Stimulated activated CD4-positive, alpha-beta T cell treated with anti-CD3 and anti-CD28 coated beads, Interleukin-1b, Interleukin-23, amount 100 ng/mL, for 48 hours (primary cell): ENCODE results near the gene PLCD3.

ENCODE experiments used
- DNase-seq: peaks from one replicate; pipeline ENCODE4 v3.0.0-alpha.2; 2020

Gene PLCD3

DNA sequence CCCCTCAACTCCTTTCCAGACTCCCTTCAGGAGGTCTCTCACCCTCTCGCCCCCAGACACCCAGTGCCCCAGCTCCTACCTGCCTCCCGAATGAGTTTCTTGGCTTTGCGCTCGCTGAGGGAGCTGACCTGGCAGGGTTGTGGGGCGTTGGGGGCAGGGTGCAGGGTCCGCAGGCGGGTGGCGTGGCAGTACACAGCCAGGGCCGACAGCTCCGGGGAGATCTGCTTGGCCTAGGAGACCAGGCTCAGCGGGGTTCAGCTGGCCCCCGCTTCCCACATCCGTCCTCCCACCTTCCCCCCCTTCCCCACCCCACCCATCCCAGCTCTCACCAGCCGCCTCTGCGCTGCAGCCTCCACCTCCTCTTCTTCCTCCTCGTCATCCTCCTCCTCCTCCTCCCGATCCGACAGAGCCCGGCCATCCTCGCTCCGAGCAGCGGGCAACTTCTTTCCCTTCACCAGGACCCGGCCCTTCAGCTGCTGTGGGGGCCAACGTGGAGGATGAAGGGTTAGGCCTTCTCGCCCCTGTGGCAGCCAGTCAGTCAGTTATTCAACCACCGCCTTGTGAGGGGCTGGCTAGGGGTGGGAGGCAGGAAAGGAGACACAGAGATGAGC, 17.2 kb downstream of the PLCD3 start:
- no peak for DNase-seq

DNA sequence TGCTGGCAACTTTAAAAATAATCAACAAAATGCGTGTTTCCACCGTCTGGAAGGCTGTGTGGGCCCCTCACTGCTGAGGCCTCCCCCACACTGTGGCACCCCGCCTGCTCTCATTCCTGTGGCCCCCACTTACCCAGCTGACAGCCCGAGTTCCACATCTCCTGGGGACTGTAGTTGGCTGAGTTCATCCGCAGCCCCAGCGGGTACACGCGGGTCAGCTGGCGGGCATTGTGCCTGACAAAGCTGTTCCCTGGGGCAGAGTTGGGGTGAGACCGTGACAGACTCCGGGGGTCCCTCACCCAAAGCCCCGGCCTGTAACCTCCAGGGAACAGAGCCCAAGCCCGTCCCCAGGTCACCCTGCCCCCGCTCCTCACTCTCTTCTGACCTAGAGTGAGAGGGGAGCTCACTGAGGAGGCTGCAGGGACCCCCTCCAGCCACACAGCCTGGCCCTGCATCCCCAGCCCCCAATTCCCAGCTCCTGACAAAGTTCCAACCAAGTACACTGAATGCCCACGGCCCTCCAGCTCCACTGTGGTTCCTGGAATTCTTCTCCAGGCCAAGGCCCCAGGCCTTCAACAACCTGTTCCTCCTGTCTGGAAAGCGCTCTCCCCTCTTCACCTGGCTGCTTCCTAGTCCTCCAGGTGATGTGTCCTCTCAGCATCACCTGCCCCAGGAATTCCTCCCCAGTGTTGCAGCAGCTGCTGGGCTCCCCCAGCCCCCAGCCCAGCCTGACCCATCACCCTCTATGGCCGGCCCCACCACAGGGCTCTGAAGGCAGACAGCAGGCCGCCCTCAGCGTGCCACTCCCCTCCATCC, 18.0 kb downstream of the PLCD3 start:
- no peak for DNase-seq

DNA sequence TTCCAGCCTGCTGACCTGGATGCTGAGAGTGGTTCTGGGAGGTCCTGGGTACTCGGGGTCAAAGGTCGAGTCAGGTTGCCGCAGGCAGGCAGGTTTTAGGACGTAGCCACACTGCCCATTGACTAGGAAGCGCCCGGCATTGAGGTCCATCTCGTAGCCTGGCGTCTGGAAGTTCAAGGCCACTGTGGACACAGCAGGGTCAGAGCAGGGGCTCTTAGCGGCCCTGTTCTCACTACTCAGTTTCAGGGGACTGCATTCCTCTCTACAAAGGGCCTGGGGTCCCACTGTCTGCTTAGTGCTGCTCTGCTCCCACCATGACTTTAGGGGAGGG, 18.9 kb downstream of the PLCD3 start:
- DNase-seq = no peak

DNA sequence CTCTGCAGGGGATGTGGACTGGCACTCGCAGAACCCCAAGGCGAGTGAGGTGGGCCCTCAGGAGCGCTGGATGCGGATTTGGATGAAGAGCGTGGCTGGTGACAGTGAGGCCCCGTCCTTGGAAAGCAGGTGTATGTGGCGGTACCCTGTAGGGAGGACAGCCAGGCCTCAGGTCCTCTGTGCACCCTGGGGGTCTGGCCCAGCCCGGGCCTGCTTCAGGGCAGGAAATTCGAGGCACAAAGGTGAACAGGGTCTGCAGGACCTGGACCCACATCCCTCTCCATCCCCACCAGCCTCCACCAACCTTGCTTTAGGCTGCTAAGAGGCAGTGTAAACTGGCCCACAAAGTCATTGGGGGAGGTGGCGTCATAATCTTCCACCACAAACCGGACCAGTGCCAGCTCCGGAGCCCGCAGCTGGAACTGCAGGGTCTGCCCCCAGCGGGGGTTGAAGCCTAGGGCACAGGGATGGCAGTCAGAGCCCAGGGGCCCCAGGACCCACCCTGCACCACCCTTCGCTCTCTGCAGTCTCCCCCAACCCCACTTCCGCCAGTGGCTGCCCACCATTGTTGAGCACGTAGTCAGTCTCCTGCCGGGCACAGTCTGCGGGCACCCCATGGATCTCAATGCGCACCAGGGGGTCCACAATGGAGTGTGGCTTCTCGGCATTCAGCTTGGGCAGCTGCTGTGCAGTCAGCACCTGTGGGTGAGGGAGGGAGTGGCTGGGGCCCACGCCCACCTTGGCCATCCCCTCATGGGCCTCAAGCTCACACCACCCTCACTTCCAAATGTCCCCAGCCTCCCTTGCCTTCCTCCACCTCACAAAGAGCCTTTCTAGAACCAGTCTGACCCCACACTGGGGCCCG, 19.5 kb downstream of the PLCD3 start:
- DNase-seq = no peak

DNA sequence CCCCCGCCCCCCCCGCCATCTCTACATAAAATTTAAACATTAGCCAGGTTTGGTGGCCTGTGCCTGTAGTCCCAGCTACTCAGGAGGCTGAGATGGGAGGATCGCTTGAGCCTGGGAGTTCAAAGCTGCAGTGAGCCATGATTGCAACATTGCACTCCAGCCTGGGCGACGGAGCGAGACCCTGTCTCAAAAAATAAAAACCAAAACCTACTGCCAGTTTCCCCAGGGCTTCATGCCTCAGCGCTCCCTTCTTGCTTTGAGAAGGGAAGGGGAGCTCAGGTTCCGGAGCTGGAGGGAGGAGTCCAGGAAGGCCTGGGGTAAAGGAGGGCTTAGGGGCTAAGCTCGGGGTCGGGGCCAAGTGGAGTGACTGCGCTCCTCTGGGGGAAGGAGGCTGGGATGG, 20.5 kb downstream of the PLCD3 start:
- DNase-seq = no peak

DNA sequence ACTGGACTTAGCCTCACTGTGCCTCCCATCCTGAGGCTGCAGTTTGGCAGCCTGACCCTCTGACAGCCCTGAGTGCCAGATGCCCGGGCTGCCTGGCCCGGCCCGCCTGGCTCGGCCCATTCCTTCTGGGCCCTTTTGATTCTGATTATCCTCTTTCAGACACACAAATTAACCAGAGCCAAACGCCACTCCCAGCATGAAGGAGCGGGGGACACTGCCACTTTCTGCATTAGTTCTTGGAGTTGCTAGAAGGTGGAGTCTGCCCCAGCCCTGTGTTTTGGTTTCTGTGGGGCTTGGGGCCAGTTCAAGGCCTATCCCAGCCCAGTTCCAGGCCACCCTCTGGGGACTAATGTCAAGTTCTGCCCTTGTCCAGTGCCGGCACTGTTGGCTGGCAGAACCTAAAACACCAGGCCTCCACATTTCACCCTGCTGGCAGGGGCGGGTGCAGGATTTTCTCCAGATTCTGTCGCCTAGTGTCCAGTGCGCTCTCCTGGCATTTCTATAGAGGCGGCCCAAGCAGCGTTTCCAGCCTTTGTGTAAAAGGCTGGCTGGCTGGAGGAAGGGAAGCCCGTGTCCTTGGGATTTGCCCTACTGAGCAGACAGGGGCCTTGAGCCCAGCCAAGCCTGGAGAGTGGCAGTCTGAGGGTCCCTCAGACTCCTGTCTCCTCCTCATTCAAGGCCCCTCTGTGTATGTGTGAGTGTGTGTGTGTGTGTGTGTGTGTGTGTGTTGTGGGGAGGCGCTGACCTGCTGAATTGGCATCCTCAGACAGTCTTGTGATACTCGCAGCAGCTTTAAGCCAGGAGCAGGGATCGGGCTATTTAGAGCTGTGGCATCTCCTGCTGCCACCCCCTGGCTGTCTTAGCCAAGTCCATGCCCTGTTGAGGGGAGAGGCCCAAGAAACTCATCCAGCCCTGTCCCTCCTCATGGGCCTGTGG, 21.4 kb downstream of the PLCD3 start:
- DNase-seq = no peak

DNA sequence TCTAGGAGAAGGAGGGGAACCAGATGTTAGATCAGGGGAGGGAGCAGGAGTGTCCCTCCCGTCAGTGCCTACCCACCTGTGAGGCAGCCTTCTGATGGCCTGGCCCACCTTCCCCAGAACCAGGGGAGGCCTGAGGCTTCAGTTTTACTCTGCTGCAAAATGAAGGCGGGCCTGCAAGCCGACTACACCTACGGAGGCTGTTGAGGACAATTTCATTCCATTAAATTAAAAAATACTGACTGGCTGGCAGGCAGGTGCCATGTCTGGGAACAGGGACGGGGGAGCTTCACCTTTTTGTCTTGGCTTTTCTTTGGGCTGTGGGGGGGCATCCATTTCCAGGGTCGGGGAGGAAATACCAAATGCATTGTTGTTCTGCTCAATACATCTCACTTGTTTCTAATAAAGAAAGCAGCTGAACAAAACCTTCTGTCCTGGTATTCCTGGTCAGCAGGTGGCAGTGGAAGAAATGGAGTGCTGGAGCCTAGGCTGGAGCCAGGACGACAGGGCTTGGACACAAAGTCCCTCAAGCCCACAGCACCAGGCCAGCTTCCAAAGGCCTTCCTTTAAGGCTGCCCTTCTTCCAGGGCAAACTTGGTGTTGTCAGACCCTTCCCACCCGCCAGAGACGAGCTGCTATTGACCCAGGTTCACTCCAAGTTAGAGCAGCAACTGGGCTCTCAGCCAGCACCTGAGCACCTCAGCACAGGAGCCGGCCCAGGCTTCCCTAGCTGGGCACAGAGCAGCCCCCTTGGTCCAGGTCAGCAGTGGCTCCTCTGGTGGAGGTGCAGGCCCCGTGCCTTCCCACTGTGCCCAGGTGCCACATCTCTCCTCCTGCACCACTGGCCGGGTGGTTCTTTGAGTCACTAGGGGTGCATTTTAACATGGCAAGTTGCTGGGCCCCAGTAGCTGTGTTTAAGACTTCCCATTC, 23.5 kb downstream of the PLCD3 start:
- DNase-seq = no peak

DNA sequence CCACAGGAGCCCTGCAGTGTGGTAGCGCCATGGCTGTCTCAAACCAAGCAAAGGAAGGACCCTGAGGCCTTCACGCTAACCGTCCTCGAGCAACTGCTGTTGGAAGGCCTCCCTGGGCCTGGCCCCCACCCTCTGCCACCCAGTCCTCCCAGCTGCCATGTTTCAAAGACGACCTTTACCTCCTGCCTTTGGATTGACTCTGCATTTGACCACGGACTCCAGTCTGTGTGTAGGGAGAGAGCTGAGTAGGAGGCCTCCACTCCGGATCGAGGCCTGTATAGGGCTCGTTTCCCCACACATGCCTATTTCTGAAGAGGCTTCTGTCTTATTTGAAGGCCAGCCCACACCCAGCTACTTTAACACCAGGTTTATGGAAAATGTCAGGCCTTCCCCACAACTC, 24.3 kb downstream of the PLCD3 start:
- no peak for DNase-seq

DNA sequence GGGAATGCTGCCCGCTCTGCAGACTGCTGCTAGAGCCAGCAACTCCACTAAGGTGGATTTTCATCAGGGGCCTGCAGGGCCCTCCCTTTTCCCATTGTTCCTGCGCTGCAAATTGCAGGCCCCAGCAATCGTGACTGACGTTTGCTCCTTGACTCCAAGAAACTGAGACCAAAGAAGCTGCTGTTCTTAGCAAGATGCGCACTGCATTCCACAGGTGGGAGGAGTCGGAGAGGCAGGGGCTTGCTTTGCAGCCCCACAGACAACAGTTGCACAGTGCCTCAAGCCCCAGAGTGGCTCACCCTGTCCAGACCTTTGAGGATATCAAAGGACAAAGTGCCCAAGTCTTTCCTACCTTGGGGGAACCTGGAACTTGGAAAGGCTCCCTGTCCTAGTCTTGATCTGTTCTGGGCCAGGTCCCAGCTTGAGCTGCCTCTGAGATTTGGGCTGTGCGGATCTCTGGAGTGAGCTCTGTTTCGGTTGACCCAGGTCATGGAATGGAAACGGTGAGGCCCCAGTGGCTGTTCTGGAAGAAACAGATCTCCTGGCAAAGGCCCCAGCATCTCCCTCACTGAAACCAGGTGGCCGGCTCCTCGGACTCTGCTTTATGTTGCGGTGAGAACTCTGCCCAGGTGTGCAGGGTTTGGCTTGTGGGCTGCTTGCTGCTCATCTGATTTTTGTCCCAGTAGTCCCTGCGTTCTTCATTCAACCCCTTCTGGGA, 24.9 kb downstream of the PLCD3 start:
- no peak for DNase-seq

DNA sequence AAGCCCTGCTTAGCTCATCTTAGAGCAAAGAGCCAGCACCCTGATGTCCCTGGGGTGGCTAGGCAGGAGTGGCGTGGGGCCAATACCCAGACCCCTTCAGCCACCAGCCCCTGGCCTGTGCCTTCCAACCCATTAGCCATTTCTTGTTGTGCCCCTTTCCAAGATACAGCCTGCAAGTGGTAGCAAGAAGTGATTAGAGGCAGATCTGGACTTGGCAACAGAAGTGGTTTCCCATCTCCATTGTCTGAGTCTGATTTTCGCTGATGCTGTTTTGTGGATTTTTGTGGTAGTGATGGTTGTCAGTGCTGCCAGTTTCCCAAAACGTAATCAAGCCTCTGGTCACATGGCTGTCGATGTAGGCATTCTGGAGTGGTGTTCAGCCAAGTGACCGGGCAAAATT, 25.7 kb downstream of the PLCD3 start:
- no peak for DNase-seq

DNA sequence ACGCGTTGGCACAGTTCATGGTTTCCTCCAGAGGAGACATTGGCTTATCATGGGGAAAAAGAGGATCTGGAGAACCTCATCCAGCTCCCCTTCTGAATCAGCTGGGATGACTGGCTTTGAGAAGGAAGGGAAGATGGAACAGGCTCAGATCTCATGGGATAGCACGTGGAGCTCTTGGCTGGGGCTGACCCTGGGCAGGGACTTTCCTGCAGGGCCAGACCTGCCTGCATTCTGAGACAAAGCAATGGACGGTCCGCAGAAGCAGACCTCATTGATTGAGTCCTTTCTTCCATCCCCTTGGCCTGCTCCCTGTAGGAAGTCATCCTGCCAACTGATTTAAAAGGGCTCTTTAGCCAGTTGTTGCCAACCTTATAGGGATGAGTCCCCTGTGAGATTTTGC, 26.2 kb downstream of the PLCD3 start:
- DNase-seq = no peak

DNA sequence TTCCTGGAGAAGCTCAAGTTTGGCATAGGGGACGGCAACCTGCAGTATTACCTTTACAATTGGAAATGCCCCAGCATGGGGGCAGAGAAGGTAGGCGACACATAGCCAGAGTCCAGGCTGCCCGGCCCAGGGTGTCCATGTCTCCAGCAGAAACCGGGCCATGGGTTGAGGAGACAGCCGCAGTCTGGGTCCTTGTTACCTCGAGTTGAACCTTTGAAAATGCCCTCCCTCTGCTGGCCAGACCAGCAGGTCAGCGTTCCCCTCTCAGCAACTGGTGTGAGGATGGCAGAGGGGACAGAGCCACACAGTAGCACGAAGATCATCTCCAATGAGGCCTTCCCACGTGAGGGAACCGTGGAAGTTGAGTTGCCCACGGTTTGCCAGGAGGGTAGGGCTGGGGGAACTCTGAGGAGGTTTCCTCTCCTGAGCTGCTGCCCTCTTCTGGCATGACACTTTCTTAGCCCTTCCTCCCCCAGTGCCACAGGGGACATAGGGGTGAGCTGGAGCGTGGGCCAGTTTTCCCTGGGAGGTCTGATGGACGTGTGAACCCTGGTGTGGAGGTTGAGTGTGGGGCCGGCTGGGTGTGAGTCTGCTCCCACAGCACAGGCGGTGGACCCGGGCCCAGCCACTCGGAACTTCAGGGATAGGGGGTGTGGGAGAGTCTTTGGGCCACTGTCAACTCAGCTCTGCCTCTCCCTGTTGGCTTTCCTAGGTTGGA, 27.2 kb downstream of the PLCD3 start:
- DNase-seq = no peak

DNA sequence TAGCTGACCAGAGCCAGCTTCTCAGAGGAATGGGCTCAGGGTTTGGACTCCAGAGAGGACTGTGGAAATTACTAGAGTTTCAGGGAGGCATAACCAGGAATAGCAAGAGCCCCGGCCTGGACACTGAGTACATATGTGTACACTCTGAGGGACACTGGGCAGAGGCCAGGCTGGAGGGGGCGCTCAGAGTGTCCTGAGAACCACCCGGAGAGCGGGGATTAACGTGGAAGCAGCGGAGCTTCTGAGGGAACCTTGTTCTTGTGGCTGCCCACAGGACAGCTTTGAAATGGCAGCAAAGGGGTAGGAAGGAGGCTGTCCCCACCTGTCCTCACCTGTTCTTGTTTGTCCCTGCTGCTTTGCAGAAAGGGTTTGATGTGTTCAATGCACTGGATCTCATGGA, 27.8 kb downstream of the PLCD3 start:
- no peak for DNase-seq

DNA sequence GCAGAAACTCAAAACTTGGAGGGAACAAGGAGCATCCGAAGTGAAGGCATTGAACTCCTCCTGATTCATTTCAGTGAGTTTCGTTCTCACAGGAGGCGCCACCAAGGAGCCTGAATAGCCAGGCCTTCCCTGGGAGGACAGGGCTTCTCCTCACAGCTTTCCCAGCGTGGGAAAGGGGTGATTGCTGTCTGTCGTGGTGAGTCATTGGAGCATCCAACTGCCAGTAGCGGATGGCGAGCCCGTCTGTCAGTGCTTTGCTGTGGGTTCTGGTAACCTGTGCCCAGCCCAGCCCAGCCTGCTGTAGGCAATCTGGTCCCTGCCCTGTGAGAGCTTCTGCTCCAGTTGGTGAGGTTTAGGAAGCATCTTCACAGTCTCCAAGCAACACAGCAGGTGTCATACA, 28.3 kb downstream of the PLCD3 start:
- no peak for DNase-seq

DNA sequence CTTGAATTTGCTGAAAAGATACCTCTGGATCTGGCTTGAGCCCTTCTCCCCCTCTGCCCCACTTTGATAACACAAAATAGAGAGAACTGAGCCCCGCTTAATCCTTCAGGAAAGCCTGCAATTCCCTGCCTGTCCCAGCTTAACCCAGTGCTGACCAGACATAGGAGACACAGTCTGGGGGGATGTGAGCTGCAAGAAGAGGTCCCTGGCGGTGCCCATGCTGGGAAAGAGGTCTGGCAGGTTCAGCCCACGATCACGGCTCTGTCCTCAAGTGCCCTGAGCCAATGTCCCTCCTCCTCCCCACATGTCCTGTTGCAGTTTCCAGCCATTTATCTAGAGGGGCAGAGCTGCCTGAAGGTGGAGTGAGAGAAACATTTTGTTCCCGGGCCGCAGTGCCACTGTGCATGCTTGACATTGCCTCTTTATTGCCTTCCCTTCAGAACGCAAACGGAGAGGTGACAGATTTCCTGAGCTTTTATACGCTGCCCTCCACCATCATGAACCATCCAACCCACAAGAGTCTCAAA, 29.0 kb downstream of the PLCD3 start:
- no peak for DNase-seq

DNA sequence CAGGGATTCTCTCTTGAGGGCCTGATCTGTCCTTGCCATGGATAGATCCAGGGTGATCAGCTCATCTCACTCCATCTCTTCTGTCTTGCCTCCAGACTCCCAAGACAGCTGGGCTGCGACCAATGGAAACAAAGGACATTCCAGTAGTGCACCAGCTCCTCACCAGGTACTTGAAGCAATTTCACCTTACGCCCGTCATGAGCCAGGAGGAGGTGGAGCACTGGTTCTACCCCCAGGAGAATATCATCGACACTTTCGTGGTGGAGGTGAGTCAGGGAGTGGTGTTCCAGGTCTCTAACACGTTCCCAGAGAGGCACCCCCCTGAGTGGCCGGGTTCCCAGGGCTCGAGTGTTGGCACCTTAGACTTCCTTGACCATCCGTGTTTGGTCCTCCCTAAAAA, 29.5 kb downstream of the PLCD3 start:
- DNase-seq = no peak

DNA sequence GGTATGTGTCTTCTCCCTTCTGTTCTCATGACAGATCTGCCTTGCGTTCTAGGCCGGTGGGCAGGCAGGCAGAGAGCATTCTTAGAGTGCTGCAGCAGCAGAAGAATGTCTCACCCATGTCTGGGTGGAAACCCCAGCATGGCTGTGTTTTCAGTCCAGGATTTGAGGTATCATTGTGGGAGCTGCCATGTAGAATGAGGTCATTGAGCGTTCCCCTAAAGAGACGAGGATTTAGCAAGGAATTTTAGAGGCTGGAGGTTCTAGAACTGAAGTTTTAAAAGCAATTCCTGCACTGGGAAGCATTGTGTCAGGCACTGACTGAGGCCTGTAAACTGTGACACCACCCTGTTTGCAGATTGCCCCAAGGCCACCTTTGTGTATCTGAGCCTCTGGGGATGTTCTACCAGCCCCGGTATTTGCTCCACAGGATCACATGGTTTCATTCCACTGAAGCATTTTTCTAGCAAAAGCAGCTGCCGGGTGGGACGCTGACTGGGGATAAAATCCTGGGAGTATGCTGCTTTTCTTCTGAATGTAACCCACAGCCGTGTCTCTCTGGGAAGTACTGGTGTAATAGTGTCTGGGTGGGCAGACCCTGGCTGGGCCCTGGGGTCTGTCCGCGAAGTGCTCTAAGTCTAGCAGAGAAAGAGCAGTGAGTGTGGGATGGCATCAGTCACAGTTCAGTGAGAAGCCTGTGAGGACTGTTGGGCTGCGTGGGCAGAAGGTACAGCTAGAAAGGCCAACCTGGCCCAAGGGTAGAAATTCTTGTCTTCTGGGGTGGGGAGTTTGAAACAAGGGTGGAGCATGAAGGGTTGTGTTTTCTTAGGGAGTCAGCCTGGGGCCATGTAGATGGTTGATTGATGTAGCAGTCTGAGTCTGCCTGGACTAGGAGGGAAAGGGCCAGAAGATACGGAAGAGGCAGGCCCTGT, 30.2 kb downstream of the PLCD3 start:
- no peak for DNase-seq

DNA sequence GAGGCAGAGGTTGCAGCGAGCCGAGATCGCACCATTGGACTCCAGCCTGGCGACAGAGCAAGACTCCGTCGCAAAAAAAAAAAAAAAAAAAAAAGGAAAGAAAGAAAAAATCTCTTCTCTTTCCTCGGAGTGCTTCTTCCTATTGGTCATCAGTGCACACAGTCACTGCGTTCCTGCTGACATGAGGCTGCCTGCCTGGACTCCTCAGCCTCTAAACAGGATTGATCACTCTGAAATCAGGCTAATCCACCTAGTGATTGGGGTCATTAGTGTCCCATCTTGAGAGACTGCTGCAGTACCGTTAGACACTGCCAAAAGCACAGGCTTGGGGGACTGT, 30.8 kb downstream of the PLCD3 start:
- DNase-seq = no peak
